Activated CD8-positive, alpha-beta memory T cell treated with anti-CD3 and anti-CD28 coated beads for 24 hours (primary cell): ENCODE results near the gene NXPE4.
"Not testable (repeated sequence)": the region's sequence is repeated elsewhere in the genome, so short reads cannot be mapped to it uniquely, and the experiment has no call there.

Experiments
- DNase-seq: peaks from one replicate; pipeline ENCODE4 v3.0.0-alpha.2; 2020

The NXPE4 gene

DNA sequence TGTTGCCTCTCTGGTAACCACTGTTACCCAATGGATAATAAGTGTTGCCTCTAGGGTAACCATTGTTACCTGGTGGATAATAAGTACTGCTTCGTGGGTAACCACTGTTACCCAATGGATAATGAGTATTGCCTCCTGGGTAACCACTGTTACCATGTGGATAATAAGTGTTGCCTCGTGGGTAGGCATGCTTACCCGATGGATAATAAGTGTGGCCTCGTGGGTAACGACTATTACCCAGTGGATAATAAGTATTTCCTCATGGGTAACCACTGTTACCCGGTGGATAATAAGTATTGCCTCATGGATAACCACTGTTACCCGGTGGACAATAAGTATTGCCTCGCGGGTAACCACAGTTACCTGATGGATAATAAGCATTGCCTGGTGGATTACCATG is 13.8 kb upstream of the NXPE4 start:
- no peak for DNase-seq

DNA sequence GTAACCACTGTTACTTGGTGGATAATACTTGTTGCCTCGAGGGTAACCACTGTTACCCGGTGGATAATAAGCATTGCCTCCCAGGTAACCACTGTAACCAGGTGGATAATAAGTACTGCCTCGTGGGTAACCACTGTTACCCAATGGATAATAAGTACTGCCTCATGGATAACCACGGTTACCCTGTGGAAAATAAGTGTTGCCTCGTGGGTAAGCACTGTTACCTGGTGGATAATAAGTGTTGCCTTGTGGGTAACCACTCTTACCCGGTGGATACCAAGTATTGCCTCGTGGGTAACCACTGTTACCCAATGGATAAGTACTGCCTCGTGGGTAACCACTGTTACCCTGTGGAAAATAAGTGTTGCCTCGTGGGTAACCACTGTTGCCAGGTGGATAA is 13.0 kb upstream of the NXPE4 start:
- DNase-seq = not testable (repeated sequence)

DNA sequence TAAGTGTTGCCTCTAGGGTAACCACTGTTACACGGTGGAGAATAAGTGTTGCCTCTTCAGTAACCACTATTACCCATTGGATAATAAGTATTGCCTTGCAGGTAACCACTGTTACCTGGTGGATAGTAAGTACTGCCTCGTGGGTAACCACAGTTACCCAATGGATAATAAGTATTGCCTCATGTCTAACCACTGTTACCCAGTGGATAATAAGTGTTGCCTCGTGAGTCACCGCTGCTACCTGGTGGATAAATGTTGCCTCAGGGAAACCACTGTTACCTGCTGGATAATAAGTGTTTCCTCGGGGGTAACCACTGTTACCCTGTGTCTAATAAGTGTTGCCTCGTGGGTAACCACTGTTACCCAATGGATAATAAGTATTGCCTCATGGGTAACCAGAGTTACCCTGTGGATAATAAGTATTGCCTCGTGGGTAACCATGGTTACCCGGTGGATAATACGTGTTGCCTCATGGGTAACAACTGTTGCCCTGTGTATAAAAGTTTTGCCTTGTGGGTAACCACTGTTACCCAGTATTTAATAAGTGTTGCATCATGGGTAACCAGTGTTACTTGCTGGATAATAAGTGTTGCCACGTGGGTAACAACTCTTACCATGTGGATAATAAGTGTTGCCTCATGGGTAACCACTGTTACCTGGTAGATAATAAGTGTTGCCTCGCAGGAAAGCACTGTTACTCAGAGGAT is 12.3 kb upstream of the NXPE4 start:
- no peak for DNase-seq

DNA sequence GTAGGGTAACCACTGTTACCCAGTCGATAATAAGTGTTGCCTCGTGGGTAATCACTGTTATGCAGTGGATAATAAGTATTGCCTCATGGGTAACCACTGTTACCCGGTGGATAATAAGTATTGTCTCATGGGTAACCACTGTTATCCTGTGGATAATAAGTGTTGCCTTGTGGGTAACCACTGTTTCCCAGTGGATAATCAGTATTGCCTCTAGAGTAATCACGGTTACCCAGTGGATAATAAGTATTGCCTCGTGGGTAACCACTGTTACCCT is 11.2 kb upstream of the NXPE4 start:
- not testable (repeated sequence) for DNase-seq

DNA sequence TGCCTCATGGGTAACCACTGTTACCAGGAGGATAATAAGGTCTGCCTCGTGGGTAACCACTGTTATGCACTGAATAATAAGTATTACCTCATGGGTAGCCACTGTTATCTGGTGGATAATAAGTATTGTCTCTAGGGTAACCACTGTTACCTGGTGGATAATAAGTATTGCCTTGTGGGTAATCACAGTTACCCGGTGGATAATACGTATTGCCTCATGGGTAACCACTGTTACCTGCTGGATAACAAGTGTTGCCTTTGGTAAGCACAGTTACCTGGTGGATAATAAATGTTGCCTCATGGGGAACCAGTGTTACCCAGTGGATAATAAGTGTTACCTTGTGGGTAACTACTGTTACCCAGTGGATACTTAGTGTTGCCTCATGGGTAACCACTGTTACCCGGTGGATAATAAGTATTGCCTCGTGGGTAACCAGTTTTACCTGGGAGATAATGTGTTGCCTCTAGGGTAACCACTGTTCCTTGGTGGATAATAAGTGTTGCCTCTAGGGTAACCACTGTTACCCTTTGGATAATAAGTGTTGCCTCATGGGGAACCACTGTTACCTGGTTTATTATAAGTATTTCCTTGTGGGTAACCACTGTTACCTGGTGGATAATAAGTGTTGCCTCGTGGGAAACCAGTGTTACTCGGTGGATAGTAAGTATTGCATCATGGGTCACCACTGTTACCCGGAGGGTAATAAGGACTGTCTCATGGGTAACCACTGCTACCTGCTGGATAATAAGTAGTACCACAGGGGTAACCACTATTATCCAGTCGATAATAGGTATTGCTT is 10.6 kb upstream of the NXPE4 start:
- no peak for DNase-seq

DNA sequence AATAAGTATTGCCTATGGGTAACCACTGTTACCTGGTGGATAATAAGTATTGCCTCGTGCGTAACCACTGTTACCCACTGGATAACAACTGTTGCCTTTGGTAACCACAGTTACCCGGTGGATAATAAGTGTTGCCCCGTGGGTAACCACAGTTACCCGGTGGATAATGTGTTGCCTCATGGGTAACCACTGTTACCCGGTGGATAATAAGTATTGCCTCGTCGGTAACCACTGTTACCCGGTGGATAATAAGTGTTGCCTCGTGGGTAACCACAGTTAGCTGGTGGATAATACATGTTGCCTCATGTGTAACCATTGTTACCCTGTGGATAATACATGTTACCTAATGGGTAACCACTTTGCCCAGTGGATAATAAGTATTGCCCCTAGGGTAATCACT is 9.8 kb upstream of the NXPE4 start:
- DNase-seq = no peak

DNA sequence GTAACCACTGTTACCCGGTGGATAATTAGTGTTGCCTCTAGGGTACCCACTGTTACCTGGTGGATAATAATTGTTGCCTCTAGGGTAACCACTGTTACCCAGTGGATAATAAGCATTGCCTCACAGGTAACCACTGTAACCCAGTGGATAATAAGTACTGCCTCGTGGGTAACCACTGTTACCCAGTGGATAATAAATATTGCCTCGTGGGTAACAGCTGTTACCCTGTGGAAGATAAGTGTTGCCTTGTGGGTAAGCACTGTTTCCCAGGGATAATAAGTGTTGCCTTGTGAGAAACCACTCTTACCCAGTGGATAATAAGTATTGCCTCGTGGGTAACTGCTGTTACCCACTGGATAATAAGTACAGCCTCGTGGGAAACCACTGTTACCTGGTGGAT is 9.3 kb upstream of the NXPE4 start:
- DNase-seq = no peak

DNA sequence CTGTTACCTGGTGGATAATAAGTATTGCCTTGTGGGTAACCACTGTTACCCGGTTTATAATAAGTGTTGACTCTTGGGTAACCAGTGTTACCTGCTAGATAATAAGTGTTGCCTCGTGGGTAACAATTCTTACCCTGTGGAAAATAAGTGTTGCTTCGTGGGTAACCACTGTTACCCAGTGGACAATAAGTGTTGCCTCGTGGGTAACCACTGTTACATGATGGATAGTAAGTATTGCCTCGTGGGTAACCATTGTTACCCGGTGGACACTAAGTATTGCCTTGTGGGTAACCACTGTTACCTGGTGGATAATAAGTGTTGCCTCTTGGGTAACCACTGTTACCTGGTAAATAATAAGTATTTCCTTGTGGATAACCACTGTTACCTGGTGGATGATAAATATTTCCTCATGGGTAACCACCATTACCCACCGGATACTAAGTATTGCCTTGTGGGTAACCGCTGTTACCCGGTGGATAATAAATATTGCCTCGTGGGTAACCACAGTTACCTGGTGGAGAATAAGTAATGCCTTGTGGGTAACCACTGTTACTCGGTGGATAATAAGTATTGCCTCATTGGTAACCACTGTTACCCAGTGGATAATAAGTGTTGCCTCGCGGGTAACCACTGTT is 8.7 kb upstream of the NXPE4 start:
- no peak for DNase-seq

DNA sequence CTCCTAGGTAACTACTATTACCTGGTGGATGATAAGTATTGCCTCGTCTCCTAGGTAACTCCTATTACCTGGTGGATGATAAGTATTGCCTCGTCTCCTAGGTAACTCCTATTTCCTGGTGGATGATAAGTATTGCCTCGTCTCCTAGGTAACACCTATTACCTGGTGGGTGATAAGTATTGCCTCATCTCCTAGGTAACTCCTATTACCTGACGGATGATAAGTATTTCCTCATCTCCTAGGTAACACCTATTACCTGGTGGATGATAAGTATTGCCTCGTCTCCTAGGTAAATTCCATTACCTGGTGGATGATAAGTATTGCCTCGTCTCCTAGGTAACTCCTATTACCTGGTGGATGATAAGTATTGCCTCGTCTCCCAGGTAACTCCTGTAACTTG is 7.6 kb upstream of the NXPE4 start:
- DNase-seq = not testable (repeated sequence)

DNA sequence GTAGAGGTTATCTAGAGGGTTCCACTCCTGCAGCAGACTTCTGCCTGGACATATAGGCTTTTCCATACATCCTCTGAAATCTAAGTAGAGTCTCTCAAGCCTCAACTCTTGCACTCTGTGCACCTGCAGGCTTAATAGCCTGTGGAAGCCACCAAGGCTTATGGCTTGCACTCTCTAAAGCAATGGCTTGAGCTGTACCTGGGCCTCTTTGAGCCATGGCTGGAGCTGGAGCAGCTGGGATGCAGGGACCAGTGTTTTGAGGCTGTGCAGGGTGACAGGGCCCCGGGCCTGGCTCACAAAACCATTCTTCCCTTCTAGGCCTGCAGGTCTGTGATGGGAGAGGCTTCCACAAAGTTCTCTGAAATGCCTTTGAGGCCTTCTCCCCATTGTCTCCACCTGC is 2.9 kb upstream of the NXPE4 start:
- DNase-seq = no peak

DNA sequence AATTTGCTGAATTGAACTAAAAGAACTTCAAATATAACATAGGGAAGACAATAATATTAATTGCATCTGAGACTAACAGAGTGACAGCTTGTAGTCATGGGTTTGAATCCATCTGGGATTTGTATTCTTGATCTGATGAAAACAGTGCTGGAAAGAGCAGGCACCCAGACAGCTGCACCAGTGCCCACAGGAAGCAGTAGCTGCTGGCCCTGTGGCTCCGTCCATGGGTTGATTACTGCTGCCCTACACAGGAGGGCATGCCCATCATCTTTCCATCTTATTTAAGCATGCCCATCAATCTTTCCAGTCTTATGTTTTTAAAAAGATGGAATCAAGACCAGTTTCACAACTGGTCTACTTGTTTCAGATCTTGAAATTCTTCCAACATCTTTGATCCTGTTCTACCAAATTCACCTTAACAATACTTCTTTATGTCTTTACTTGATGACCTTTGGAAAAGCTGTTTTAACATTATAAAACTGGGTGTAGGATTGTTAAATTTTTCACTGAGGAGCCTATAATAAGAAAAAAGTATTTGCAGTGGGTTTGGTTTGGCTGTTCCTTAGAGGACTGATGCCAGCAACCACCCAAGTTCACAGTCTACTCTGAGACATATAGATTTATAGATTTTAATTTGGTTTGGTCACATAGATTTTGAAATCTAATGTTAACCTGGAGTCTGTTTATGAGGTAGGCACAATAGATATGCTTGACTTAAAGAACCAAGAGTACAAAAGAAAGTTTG is 761 bp upstream of the NXPE4 start:
- no peak for DNase-seq

DNA sequence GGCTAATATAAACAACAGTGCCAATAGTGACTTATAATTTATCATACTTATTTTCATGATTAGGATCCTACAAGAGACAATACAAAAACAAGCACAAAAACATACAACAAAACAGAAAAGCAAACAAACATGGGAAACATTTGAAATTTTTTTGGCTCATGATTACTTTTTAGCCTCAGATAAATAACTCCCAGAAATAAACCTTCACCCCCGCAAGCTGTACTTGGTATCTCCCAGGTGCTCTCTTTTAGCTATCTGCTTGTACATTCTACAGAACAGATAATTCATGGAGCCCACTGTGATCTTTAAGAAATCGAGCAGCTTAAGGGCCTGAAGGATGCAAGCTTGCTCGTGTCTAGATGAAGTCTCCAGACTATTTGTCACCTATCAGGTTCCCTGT is 883 bp downstream of the NXPE4 start:
- DNase-seq = no peak

DNA sequence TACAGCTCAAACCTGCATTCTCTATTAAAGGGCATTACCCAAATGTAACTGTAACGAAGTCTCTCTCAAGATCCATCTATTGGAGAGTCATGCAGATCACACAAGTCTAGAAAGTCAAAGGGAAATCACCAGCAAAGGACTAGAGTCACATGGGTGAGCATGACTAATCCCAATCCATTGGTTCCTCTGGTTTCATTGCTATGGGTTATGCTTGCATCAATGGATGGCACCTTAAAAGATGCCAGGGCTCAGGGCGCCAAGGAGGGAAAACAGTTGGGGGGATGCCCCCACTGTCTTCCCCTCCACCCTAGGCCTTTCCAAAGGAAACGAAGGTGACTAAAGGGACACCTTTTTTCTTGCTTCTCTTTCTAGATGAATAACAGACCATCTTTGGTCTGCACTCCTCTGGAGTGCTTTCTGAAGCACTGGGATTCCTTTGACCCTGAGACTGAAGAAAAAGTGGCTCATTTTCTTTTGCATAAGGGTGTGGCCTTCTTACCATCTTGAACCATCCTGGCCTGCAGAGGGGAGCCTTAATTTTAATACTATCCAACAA is 8.1 kb downstream of the NXPE4 start:
- DNase-seq = no peak

DNA sequence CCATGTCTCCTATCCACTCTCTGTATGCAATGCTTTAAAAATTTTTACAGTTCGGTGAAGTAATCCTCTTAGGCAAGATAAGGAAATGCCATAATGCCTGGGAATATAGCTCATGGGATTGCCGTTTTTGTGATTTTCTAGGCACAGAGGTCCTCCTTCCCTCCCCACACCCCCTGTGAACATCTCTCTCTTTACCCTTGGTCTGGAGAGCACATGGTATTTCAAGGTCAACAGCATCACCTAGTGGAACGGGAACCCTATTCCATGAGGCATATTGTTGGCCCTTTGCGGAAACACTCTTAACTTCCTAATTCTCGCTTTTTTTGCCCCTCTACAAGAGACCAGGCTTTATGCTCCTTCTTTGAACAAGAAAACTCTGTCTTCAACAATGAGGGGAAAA is 8.8 kb downstream of the NXPE4 start:
- DNase-seq = no peak

DNA sequence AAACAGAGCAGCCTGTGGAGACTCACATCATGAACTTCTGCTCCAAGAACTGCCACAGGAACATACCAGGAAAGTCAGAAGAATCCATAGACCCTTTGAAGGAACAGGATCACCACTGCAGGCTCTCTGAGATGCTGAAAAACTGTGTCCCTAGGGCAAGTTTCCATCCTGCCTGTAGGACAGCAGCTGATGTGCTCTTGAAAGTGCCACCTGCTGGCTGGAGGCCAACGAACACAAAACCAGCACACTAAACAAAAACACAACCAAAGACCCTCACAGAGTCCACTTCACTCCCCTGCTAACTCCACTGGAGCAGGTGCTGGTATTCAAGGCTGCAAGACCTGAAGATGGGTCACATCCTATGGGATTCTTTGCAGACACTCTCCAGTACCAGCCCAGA is 23.9 kb downstream of the NXPE4 start:
- no peak for DNase-seq

DNA sequence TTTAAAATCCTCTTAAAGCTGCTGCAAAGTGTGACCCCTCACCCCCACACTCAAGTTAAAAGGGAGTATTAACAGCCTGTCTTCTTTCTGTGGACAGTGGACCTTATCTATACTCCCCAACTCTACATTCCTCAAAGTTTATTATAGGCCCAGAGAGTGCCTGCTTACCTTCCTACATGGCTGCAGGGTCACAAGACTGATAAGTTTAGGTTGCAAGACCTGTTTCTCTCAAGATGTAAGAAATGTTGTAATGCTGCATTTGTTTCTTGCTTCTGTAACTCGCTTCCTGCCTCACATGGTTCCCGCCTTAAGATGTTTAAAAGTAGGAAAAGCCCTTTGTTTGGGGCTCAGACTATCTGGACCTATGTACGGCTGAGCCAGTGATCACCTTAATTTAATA is 25.8 kb downstream of the NXPE4 start:
- no peak for DNase-seq

DNA sequence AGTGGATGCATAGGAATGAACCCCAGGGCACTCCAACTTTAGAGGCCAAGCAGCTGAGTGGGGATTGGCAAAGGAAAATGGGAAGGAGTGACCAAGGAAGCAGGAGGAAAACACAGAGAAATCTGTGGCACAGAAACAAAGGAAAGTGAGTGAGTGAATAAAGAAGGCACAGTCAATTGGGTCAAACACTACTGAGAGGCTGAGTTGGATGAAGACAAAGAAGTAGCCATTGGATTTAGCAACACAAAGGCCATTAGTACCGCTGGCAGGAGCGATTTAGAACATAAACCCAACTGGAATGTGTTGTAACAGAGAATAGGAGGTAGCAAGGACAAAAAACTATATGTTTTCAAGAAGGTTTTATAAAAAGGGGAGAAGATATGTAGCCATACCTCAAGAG is 29.3 kb downstream of the NXPE4 start:
- no peak for DNase-seq

DNA sequence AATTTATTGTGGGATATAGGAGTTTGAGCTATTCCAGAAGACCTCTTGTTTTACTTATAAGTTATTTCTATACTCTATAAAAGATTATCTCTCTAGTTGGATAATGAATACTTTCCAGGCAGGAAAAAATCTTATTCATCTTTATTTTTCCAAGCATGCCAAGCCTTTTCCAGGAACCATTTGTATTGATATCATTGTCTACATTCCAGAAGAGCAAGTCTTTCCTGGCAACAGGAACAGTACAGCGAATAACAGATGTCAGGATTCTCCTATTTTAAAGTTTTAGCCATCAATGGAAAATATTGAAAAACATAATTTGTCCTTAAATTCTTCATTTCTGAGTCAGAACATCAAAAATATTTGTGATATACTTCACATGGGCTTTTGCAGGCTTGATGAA is 30.8 kb downstream of the NXPE4 start:
- no peak for DNase-seq

DNA sequence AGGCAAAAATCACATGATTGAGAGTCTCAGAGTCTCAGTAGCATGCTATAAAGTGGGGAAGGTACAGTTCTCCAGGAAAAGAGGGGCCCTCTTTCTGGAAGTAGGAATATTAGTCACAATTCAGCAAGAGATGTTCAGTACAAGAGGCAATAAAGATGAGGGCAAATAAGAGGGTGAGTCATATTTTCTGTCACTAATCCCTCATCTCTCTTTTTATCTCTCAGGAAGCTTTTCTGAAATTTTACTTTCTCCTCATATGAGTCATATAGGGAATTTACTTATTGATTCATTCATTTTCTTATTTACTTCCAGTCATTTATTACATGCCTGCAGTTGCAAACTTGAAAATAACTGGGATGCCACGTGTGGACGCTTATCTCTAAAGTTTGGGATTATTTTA is 32.5 kb downstream of the NXPE4 start:
- DNase-seq = no peak

DNA sequence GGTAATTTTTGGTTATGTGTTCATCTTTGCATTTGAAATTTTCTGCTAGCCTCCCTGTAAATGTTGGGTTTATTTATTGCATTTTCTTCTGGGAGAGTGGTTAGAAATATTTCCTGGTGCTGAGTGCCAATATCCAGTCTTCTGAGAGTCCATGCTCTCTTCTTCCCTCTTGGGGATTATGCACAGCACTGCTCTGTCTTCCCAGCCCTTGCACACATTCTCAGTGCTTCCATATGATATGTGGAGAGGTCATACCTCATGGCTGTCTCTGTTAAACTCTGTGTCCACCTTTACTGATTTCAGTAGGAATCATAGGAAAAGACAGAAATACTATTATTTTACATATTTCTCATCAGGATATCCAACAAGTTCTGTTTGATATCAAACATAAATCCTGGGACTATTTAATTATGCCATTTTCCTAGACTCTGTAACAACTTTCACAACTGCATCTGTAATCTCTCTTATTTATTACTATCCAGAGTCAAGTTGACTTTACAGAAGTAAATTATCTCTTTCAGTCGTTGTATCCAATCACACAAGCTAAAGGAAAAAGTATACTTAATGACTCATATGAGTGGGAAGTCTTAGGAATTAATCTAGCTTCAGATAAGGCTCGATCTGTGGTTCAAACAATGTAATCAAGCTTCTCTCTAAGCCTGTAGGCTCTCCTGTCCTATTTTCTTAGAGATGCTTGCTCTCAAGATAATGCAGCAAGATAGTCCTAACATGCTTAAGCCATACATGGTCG is 33.2 kb downstream of the NXPE4 start:
- no peak for DNase-seq

DNA sequence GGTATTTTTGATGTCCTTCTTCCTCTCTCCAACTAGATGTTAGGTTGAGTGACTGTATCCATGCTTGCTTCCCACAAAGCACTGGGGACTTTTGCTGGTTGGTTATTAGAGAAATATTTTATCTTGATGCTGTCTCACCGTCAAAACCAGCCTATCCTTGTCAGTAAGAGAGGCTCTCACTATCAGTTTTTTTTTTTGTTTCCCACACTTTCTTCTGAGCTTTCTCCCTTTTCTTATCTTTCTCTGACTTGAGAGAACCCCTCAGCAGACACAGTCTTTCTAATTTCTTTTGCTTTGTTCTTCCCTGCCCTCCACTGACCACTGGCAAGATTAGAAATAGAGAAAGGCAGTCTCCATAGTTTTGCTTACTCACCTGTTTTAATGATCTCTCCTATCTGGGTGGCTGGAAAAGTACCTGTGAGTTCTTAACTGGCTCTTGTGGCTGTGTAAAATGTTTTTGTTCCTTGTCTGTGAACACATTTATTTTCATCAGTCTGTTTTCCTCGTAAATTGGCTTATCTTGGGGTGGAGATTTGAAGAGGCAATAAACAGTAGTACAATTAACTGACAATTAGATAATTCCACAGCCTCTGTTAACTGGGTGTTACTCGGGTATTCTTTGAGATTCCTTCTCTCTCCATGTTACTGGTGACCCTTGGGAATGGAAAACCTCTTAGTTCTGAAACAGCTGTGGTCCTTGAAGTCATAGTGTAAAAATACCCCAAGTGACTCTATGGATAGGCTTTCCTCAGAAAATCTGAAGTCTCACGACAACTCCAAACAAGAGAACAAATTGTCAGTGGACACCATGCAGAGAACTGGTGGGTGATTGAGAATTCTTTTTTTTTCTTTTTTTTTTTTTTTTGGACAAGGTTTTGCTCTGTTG is 35.9 kb downstream of the NXPE4 start, which contains the start of gene NXPE1:
NXPE1 (minus strand) TSS at position 457 of the 886 bp plus-strand sequence. CDS start 8,680 bp downstream, outside the sequence.
- DNase-seq = no peak
